ENCODE data around the gene KCTD8.

The KCTD8 gene

GRCh38 chr4:44162538-44163270 is 285.9 kb downstream of the KCTD8 start:
- DNase-seq, result no peak

- DNase-seq, result no peak
Observed at GRCh38 chr4:44161756-44162155, 286.9 kb downstream of the KCTD8 start.

- DNase-seq, result no peak
Observed at GRCh38 chr4:44160776-44161367, 287.7 kb downstream of the KCTD8 start.

GRCh38 chr4:44159991-44160390 is 288.6 kb downstream of the KCTD8 start:
- DNase-seq, result no peak

GRCh38 chr4:44157611-44158277 is 290.9 kb downstream of the KCTD8 start:
- DNase-seq, result peak; percentile 4

GRCh38 chr4:44150091-44150576 is 298.5 kb downstream of the KCTD8 start:
- peak; percentile 5 for DNase-seq

GRCh38 chr4:44149282-44149681 is 299.3 kb downstream of the KCTD8 start:
- DNase-seq, result no peak

- no peak for DNase-seq
Observed at GRCh38 chr4:44147571-44148075, 301.0 kb downstream of the KCTD8 start.

- DNase-seq, result no peak
Observed at GRCh38 chr4:44146516-44146915, 302.1 kb downstream of the KCTD8 start.

GRCh38 chr4:44145868-44146267 is 302.7 kb downstream of the KCTD8 start:
- no peak for DNase-seq

GRCh38 chr4:44132526-44132925 is 316.1 kb downstream of the KCTD8 start:
- DNase-seq, result no peak
